ENCODE results near the gene DSTYK.

GRCh38 chr1:205192287-205192686 lies 19.2 kb downstream of the DSTYK start:
- TF ChIP-seq CTCF (IDR thresholded peaks at IDR 0.05) (no peak), EP300 (IDR thresholded peaks at IDR 0.05) (no peak), POLR2A (IDR thresholded peaks at IDR 0.05) (no peak)
